ENCODE results near the gene GOT1.
A peak's percentile ranks its signal among the peaks of the same experiment; 100 is the strongest.

The GOT1 gene

DNA sequence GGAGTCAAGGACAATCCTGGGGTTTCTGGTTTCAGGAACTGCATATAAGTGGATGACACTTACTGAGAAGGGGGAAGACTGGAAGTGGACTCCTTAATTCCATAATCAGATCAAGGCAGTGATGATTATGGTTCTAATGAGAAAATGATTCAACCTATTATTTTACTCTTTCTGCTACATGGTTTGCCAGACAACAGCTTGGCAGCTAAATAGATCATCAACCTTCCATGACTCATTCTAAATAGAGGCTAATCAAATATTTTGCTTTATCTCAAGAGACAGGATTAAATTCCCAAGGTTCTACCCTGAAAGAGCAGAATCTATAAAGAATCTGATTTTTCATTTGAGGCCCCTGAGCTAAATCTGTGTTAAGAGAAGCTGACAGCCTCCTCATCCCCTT is 55.0 kb downstream of the GOT1 start:
- Histone ChIP-seq H3K27me3 (replicated peaks; ENCODE audit: control insufficient read depth, insufficient read depth, low read length) (no peaks in the 10 kb centered on the region; the same call in 1 of the 2 replicates), H3K36me3 (ENCODE audit: control insufficient read depth, insufficient read depth, low read length) (no peaks in the 10 kb centered on the region), H3K4me3 (replicated peaks; ENCODE audit: low read depth, low read length) (no peak overlapping the region)
- DNase-seq (ENCODE audit: extremely low read depth, insufficient read length): no peak
- TF ChIP-seq, protein P1, sequence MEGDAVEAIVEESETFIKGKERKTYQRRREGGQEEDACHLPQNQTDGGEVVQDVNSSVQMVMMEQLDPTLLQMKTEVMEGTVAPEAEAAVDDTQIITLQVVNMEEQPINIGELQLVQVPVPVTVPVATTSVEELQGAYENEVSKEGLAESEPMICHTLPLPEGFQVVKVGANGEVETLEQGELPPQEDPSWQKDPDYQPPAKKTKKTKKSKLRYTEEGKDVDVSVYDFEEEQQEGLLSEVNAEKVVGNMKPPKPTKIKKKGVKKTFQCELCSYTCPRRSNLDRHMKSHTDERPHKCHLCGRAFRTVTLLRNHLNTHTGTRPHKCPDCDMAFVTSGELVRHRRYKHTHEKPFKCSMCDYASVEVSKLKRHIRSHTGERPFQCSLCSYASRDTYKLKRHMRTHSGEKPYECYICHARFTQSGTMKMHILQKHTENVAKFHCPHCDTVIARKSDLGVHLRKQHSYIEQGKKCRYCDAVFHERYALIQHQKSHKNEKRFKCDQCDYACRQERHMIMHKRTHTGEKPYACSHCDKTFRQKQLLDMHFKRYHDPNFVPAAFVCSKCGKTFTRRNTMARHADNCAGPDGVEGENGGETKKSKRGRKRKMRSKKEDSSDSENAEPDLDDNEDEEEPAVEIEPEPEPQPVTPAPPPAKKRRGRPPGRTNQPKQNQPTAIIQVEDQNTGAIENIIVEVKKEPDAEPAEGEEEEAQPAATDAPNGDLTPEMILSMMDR (IDR thresholded peaks at IDR 0.05; ENCODE audit: insufficient read depth, low read length, poor library complexity, severe bottlenecking): no peak

DNA sequence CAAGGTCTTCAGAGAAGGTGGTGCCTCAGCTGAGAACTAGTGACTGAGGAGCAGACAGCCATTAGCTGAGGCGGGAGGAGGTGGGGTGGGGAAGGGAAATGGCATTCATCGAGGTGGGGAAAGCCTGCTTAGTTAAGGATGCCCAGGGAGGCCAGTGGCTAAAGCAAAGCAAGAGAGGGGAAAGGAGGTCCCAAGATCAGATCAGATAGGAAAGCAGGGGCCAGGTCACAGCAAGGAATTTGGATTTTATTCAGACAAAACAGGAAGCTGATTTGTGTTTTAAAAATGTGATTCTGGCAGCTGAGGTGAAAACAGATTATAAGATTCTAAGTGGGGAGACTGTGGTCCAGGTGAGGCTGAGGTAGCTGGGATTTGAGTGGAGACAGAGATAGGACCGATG is 55.5 kb downstream of the GOT1 start:
- Histone ChIP-seq H3K36me3 (ENCODE audit: control insufficient read depth, insufficient read depth, low read length) (no peaks in the 10 kb centered on the region), H3K27me3 (replicated peaks; ENCODE audit: control insufficient read depth, insufficient read depth, low read length) (no peaks in the 10 kb centered on the region; the same call in none of the 2 replicates), H3K4me3 (replicated peaks; ENCODE audit: low read depth, low read length) (no peak overlapping the region)
- TF ChIP-seq, protein P1 (IDR thresholded peaks at IDR 0.05; ENCODE audit: insufficient read depth, low read length, poor library complexity, severe bottlenecking): no peak
- no peak for DNase-seq (ENCODE audit: extremely low read depth, insufficient read length)

DNA sequence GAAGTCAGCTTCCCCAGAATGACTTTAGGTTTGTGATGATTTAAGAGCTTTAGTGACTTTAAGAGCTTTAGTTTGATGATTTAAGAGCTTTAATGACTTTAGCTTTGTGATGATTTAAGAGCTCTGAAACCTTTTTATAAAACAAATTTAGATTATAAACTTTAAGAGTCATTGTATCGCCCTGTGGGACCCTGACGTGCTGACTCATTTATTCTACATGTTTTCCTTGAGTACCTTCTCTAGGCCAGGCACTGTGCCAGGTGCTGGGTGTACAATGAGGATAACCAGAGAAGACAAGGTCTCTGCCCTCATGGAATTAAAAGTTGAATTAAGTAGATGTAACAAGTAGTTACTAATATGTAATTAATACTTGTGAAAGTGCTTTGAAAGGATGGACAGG is 55.9 kb downstream of the GOT1 start:
- TF ChIP-seq, protein P1 (IDR thresholded peaks at IDR 0.05; ENCODE audit: insufficient read depth, low read length, poor library complexity, severe bottlenecking): no peak
- H3K27me3 ChIP-seq (replicated peaks; ENCODE audit: control insufficient read depth, insufficient read depth, low read length): no peaks in the 10 kb centered on the region; the same call in none of the 2 replicates
- no peak for DNase-seq (ENCODE audit: extremely low read depth, insufficient read length)

DNA sequence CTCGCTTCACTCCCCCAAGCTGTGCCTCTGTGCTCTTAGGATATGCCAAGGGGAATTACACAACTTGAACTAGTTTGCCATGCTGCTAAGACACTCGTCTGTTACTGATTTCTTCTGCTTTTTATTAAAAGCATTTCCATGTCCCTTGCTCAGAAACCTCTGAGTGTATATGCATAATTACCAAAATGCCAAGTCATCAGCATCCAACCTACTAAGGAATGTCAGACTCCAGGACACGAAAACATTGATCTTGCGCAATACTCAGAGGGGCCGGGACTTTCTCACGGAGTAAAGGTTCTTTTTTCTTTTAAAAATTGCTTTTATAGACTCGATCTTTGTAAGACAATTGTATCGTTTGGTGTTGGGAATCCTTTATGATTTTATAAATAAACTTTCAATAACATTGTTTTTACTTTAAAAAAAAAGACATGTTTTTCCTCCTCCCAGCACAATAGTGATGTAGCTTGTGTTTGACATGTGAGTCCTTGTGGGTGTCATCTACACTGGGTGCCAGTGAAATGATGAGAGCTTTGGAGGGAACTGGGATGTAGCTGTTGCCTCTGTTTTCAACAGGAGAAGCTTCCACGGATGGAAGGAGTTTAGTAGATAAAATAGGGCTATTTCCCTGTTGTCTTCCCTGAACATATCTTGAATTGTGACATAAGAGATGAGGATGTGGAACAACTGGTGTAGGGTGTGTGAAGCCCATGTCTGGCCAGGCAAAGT is 57.7 kb downstream of the GOT1 start:
- Histone ChIP-seq H3K36me3 (ENCODE audit: control insufficient read depth, insufficient read depth, low read length) (no peaks in the 10 kb centered on the region), H3K27me3 (replicated peaks; ENCODE audit: control insufficient read depth, insufficient read depth, low read length) (peaks cover 1% of the 10 kb centered on the region), H3K4me3 (replicated peaks; ENCODE audit: low read depth, low read length) (no peak overlapping the region)
- TF ChIP-seq, protein P1 (IDR thresholded peaks at IDR 0.05; ENCODE audit: insufficient read depth, low read length, poor library complexity, severe bottlenecking): no peak
- DNase-seq (ENCODE audit: extremely low read depth, insufficient read length): no peak

More for the DNA sequence above, 55.9 kb downstream of the GOT1 start:
- no peak overlapping the region for H3K4me3 ChIP-seq (replicated peaks; ENCODE audit: low read depth, low read length)
- H3K36me3 ChIP-seq (ENCODE audit: control insufficient read depth, insufficient read depth, low read length): no peaks in the 10 kb centered on the region

DNA sequence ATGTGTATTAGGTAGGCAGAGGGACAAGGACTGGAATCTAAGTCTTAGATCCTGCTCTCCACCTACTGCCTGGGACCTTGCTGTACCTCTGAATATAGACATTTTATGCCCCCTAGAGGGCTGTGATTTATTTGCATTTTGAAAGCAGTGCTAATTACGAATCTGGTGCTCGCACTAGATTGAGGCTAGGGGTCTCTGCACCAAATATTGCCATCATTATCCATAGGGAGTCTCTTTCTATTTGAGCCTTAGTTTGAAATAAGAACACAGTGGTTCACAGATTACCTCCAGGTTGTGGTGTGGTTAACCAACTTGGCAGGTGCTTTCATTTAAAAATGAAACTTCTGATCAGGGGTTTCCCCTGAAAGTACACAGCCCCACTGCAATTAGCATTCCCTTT is 59.4 kb downstream of the GOT1 start:
- no peaks in the 10 kb centered on the region for H3K36me3 ChIP-seq (ENCODE audit: control insufficient read depth, insufficient read depth, low read length)
- H3K27me3 ChIP-seq (replicated peaks; ENCODE audit: control insufficient read depth, insufficient read depth, low read length): peaks cover 1% of the 10 kb centered on the region
- no peak for DNase-seq (ENCODE audit: extremely low read depth, insufficient read length)
- no peak overlapping the region for H3K4me3 ChIP-seq (replicated peaks; ENCODE audit: low read depth, low read length)
- TF ChIP-seq, protein P1 (IDR thresholded peaks at IDR 0.05; ENCODE audit: insufficient read depth, low read length, poor library complexity, severe bottlenecking): peak; percentile 25

Data from GM06990 (cell line).